ENCODE data around the gene CUEDC1. TPM values are rescaled to one million over a fixed set of nuclear protein-coding genes. Genes with fewer than 3 reads are reported as not detected.

CUEDC1 gene
- total RNA-seq, 2 donors from 2014 or later = 33.0 to 44.9 TPM

- no peaks in the 10 kb centered on the region for H3K9me3 ChIP-seq
- peaks cover 10% of the 10 kb centered on the region for H3K4me1 ChIP-seq (replicated peaks)
- no peak overlapping the region for H3K4me3 ChIP-seq
- peak overlapping the region; percentile 16 to 53 for H3K27ac ChIP-seq
- TF ChIP-seq POLR2A (IDR thresholded peaks at IDR 0.05) (no peak), POLR2AphosphoS5 (IDR thresholded peaks at IDR 0.05) (peak; percentile 33)
- peaks cover 0 to 5% of the 10 kb centered on the region in 2 donors for H3K36me3 ChIP-seq
- 20% methylated on average over 10 of the region's 10 CpGs for WGBS
- no peak for DNase-seq (ENCODE audit: low spot score)
- H3K27me3 ChIP-seq (replicated peaks; ENCODE audit: insufficient read depth) = no peaks in the 10 kb centered on the region
- intact Hi-C loops (cut with DNase I) = no loop called here
Measured at GRCh38 chr17:57971572-57971971, 16.4 kb upstream of the CUEDC1 start.

GRCh38 chr17:57970710-57971109, 15.5 kb upstream of the CUEDC1 start:
- H3K4me1 ChIP-seq (replicated peaks) = peaks cover 6% of the 10 kb centered on the region
- H3K36me3 ChIP-seq = peaks cover 0 to 1% of the 10 kb centered on the region in 2 donors
- WGBS = 56% methylated on average over 4 of the region's 4 CpGs
- H3K27me3 ChIP-seq (replicated peaks; ENCODE audit: insufficient read depth) = no peaks in the 10 kb centered on the region
- DNase-seq (ENCODE audit: low spot score) = no peak
- no peak for TF ChIP-seq CTCF (IDR thresholded peaks at IDR 0.05)
- TF ChIP-seq POLR2A (IDR thresholded peaks at IDR 0.05) = no peak
- no peak for TF ChIP-seq POLR2AphosphoS5 (IDR thresholded peaks at IDR 0.05)
- no peak overlapping the region for H3K4me3 ChIP-seq
- H3K27ac ChIP-seq = no peak overlapping the region
- no peaks in the 10 kb centered on the region for H3K9me3 ChIP-seq
- intact Hi-C loops (cut with DNase I) = no loop called here

GRCh38 chr17:57968456-57968855, 13.2 kb upstream of the CUEDC1 start:
- Histone ChIP-seq H3K27ac (no peak overlapping the region), H3K9me3 (no peaks in the 10 kb centered on the region), H3K4me3 (no peak overlapping the region), H3K36me3 (no peaks in the 10 kb centered on the region), H3K4me1 (replicated peaks) (peaks cover 2% of the 10 kb centered on the region), H3K27me3 (replicated peaks; ENCODE audit: insufficient read depth) (no peaks in the 10 kb centered on the region)
- no peak for DNase-seq (ENCODE audit: low spot score)
- 42% methylated on average over 1 of the region's 1 CpG for WGBS
- TF ChIP-seq CTCF (IDR thresholded peaks at IDR 0.05) (no peak), POLR2A (IDR thresholded peaks at IDR 0.05) (no peak), POLR2AphosphoS5 (IDR thresholded peaks at IDR 0.05) (no peak)
- intact Hi-C loops (cut with DNase I) = no loop called here

GRCh38 chr17:57966875-57967274, 11.7 kb upstream of the CUEDC1 start:
- no peak for DNase-seq (ENCODE audit: low spot score)
- 93% methylated on average over 5 of the region's 5 CpGs for WGBS
- Histone ChIP-seq H3K27ac (no peak overlapping the region), H3K4me3 (no peak overlapping the region), H3K9me3 (no peaks in the 10 kb centered on the region), H3K27me3 (replicated peaks; ENCODE audit: insufficient read depth) (no peaks in the 10 kb centered on the region), H3K36me3 (no peaks in the 10 kb centered on the region), H3K4me1 (replicated peaks) (peaks cover 2% of the 10 kb centered on the region)
- intact Hi-C loops (cut with DNase I) = no loop called here
- TF ChIP-seq CTCF (IDR thresholded peaks at IDR 0.05) (no peak), POLR2AphosphoS5 (IDR thresholded peaks at IDR 0.05) (no peak), POLR2A (IDR thresholded peaks at IDR 0.05) (no peak)

- TF ChIP-seq CTCF (IDR thresholded peaks at IDR 0.05) (no peak), POLR2A (IDR thresholded peaks at IDR 0.05) (no peak), POLR2AphosphoS5 (IDR thresholded peaks at IDR 0.05) (no peak)
- intact Hi-C loops (cut with DNase I) = no loop called here
- Histone ChIP-seq H3K4me1 (replicated peaks) (peaks cover 1% of the 10 kb centered on the region), H3K4me3 (no peak overlapping the region), H3K27me3 (replicated peaks; ENCODE audit: insufficient read depth) (no peaks in the 10 kb centered on the region), H3K36me3 (no peaks in the 10 kb centered on the region), H3K9me3 (no peaks in the 10 kb centered on the region), H3K27ac (no peak overlapping the region)
- DNase-seq (ENCODE audit: low spot score) = no peak
- 95% methylated on average over 5 of the region's 5 CpGs for WGBS
Measured at GRCh38 chr17:57966246-57966645, 11.0 kb upstream of the CUEDC1 start.

Data from prostate gland (tissue), 2 donors.